GM13976 (cell line): Measurements from ENCODE around the gene FAM184B.

ENCODE experiments used
- DNase-seq: peaks from one replicate; pipeline ENCODE4 v3.0.0; 2012; ENCODE audit warnings: low spot score
- in situ Hi-C: fragments of 300-500 bp; cut with MboI; formaldehyde crosslinking; loops from one replicate; pipeline ENCODE4 v1.12.0; 2022; ENCODE audit warnings: low sequenced_read_pairs, mixed read lengths, inconsistent platforms; ENCODE audit not compliant: unreplicated experiment
- TF ChIP-seq, protein P1 (sequence below): IDR thresholded peaks from 2 replicates; pipeline ENCODE4 v1.5.1; 2012; ENCODE audit warnings: borderline replicate concordance, mild to moderate bottlenecking; ENCODE audit not compliant: insufficient read depth; ENCODE audit errors: extremely low read depth, missing control alignments, control extremely low read depth

The FAM184B gene

GRCh38 chr4:17654701-17655100, 126.7 kb downstream of the FAM184B start:
- TF ChIP-seq, protein P1, sequence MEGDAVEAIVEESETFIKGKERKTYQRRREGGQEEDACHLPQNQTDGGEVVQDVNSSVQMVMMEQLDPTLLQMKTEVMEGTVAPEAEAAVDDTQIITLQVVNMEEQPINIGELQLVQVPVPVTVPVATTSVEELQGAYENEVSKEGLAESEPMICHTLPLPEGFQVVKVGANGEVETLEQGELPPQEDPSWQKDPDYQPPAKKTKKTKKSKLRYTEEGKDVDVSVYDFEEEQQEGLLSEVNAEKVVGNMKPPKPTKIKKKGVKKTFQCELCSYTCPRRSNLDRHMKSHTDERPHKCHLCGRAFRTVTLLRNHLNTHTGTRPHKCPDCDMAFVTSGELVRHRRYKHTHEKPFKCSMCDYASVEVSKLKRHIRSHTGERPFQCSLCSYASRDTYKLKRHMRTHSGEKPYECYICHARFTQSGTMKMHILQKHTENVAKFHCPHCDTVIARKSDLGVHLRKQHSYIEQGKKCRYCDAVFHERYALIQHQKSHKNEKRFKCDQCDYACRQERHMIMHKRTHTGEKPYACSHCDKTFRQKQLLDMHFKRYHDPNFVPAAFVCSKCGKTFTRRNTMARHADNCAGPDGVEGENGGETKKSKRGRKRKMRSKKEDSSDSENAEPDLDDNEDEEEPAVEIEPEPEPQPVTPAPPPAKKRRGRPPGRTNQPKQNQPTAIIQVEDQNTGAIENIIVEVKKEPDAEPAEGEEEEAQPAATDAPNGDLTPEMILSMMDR = no peak
- in situ Hi-C loops = no loop called here

GRCh38 chr4:17650406-17650805, 131.0 kb downstream of the FAM184B start:
- TF ChIP-seq, protein P1 = no peak
- DNase-seq = no peak
- in situ Hi-C loops = no loop called here

More at GRCh38 chr4:17654701-17655100, 126.7 kb downstream of the FAM184B start:
- no peak for DNase-seq

DNA sequence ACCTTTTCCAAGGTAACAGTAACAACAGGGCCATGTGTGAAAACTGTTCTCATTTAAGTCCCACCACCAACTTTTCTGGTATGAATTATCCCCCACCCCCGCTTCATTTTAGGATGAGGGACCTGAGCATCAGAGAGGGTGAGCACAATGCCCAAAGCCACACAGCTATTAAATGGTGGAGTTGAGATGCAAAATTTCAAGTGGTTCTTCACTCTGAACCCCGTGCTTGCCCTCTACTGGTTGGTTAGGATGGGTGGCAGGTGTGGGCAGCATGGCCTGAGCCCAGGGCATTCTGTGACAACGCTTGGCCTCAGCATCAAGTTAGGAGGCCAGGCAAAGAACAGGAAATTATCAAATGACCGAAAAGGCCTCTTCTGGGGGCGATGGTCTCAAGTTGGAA, 133.5 kb downstream of the FAM184B start:
- no peak for DNase-seq
- TF ChIP-seq, protein P1 = no peak
- in situ Hi-C loops = no loop called here

GRCh38 chr4:17647176-17647806, 134.1 kb downstream of the FAM184B start:
- in situ Hi-C loops = no loop called here
- TF ChIP-seq, protein P1 = no peak
- DNase-seq = no peak

- no peak for DNase-seq
- in situ Hi-C loops = no loop called here
- TF ChIP-seq, protein P1 = no peak
Observed at GRCh38 chr4:17646693-17647092, 134.7 kb downstream of the FAM184B start.

GRCh38 chr4:17642398-17642783, 139.0 kb downstream of the FAM184B start:
- in situ Hi-C loops = no loop called here
- TF ChIP-seq, protein P1 = no peak
- DNase-seq = no peak
